HG03108 (cell line): ENCODE data around the gene CEBPE.
"Not testable (repeated sequence)": the region's sequence is repeated elsewhere in the genome, so short reads cannot be mapped to it uniquely, and the experiment has no call there.

ENCODE experiments used
- ATAC-seq: cut with Tn5 transposase; IDR thresholded peaks from one replicate; pipeline ENCODE4 v1.9.1; 2021; ENCODE audit warnings: moderate library complexity; ENCODE audit not compliant: unreplicated experiment

Gene CEBPE

DNA sequence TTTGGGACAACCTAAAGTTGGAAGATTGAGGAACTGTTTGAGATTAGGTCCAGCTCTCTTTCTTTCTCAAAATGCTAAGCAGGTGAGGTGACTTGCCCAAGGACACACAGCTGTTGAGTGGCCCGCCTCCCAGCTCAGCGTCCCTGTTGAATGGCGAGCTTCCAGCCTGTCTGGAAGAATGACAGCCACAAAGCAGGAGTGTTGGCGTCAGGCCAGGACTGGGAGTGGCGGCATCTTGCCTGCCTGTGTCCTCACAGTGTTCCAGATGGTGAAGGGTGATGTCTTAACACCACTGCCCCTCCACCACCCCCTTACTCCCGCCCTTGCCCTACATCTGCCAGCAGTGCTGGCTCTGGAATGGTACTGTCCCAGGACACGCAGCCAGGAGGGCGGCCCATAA is 4.4 kb upstream of the CEBPE start:
- no peak for ATAC-seq

DNA sequence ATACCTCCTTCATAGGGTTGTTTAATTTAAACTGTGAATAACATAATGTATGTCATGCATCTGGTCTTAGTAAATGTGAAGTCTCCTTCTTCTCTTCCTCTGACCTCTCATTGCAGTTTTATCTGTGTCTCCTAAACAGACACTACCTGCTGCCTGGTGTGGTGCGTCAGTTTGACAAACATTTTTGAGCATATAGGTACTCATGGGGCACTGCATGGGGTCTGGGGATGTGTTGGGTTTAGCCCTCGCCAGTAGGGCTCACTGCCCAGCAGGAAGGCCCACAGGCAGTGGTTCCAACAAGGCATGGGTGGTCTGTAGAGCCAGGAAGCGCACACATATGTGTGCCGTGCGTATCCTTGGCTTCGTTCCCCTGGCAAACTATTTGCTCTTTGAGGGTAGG is 3.0 kb upstream of the CEBPE start:
- no peak for ATAC-seq

- ATAC-seq, result peak; percentile 53
Measured at GRCh38 chr14:23121361-23121771, 2.3 kb upstream of the CEBPE start.

GRCh38 chr14:23120541-23121251 is 1.6 kb upstream of the CEBPE start:
- peak; percentile 77 for ATAC-seq

GRCh38 chr14:23119363-23120327 is 590 bp upstream of the CEBPE start:
- ATAC-seq, result no peak

GRCh38 chr14:23117371-23118020 is 1.6 kb downstream of the CEBPE start:
- no peak for ATAC-seq

DNA sequence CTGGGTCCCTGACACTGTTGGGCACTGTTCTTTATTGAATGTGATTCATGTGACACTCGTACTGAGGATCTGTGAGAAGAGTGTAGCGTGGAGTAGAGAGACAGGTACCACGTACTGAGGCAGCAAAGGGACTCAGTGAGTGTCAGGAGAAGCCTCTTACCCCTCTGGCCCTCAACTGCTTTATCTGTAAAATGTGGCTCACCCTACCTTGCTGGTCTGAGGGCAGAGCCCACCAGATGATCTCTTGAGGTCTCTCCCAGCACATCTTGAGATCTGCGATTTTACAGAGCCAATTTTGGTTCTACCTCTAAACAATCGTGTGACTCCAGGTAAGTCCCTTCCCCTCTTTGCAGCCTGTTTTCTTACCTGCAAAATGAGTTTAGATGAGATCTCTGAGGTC is 3.1 kb downstream of the CEBPE start:
- ATAC-seq, result no peak

- ATAC-seq, result no peak
Measured at GRCh38 chr14:23115039-23115731, 3.9 kb downstream of the CEBPE start.

DNA sequence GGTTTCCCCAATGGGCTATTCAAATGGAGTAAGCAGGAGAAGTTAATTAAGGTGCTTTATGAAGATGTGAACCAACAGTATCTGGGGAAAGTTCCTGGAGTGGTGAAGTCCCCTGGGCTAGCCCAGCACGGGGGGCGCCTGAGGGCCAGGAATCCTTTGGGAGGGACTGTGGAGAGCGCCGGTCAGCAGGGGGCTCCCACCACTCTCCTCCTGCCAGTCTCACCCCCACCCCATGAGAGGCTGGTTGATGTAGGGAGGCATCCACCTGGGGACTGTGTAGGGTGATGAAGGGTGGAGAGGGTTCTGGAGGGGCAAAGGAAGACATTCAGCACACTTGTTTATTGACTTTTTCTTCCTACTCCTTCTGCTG is 4.4 kb downstream of the CEBPE start:
- no peak for ATAC-seq

- ATAC-seq, result no peak
Measured at GRCh38 chr14:23114120-23114458, 5.0 kb downstream of the CEBPE start.

- ATAC-seq, result no peak
Measured at GRCh38 chr14:23113431-23114119, 5.5 kb downstream of the CEBPE start.

GRCh38 chr14:23112359-23113178 is 6.5 kb downstream of the CEBPE start:
- no peak for ATAC-seq

- no peak for ATAC-seq
Measured at GRCh38 chr14:23110579-23111365, 8.3 kb downstream of the CEBPE start.

DNA sequence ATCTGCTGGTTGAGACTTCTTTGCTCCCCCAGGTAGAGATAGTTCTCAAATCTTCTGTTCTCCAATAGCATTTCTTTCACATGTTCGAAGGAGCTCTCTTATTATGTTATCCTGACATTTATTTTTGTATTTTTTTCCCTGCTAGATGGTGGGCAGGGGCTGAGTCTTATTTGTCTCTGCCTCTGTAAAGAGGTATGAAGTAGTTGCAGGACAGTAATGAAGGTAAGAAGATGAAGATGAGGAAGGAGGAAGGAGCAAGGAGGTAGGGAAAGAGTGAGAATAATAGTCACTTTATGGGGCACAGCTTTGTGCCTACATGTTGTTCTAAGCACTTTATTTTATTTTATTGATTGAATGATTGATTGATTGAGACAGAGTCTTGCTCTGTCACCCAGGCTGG is 9.3 kb downstream of the CEBPE start:
- ATAC-seq, result no peak

GRCh38 chr14:23108169-23108568 is 10.9 kb downstream of the CEBPE start:
- not testable (repeated sequence) for ATAC-seq

GRCh38 chr14:23107620-23108019 is 11.4 kb downstream of the CEBPE start:
- ATAC-seq, result not testable (repeated sequence)

DNA sequence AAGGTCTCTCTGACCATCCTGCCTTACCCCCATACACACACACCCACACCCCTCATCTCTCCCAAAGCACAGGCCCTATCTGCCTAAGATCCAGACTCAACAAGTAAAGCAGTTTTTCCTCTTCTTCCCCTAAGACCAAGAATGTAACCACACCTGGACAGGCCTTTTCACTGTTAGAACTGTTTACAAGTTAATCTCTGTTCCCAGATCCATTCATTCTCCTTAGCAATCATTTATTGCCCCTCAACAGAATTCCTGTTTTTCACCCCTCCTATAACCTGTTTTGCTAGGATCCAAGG is 12.4 kb downstream of the CEBPE start:
- no peak for ATAC-seq

DNA sequence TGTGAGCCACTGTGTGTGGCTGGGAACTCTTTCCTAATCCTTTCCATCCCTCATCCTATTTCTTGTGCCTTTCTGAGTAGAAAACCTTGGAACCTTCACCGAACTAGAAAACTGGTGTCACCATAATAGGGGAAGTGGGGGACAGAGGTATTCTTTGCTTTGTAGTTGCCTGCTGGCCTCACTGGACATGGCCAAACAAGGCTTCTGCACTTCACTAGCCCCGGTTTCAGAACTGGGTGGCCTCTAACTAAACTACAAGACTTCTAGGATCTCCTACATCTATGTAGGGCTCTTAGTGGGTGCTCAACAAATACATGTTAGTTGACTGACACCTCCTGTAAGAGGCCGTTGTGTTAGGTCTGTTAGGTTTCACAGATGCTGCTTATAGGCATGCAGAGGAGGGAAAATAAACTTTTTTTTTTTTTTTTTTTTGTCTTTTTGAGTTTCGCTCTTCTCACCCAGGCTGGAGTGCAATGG is 13.7 kb downstream of the CEBPE start:
- ATAC-seq, result no peak
